GM18526 (cell line): Measurements from ENCODE around the gene SNX15.

ENCODE experiments used
- POLR2A ChIP-seq: IDR thresholded peaks from 3 replicates; pipeline ENCODE4 v1.6.1; 2011; ENCODE audit not compliant: insufficient read length; ENCODE audit errors: extremely low read depth

The SNX15 gene

DNA sequence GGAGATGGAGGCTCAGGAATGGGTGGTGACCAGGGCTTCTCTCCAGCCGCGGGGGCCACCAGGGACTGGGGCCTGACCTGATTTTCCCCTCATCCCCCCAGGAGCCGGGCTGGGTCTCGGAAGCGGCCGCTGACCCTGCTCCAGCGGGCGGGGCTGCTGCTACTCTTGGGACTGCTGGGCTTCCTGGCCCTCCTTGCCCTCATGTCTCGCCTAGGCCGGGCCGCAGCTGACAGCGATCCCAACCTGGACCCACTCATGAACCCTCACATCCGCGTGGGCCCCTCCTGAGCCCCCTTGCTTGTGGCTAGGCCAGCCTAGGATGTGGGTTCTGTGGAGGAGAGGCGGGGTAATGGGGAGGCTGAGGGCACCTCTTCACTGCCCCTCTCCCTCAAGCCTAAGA lies 60.6 kb downstream of the SNX15 start:
- TF ChIP-seq POLR2A = no peak

DNA sequence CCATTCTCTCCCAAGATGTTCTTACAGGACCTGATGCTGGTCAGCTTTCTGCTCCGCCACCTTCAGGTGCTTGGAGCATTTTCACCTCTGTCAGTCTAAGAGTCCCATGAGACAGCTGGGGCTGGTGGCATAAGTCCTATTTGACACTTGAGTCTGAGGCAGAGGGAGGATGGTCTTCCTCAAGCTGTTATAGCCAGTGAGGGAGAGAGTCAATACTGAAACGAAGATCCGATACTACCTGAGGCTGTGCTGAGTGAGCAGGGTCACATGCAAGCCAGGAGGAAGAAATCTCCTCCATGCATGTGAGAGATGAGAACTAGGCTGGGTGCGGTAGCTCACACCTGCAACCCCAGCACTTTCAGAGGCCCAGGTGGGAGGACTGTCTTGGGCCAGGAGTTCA lies 62.4 kb downstream of the SNX15 start:
- no peak for TF ChIP-seq POLR2A
